Panc1 (cell line): ENCODE results near the gene PDE9A. TPM values are rescaled to one million over a fixed set of nuclear protein-coding genes. Genes with fewer than 3 reads are reported as not detected.

Experiments used
- ATAC-seq: fragments of 200-7000 bp; cut with Tn5 transposase; 2 replicates; pipeline ENCODE4 v1.9.1; 2020; ENCODE audit warnings: mild to moderate bottlenecking, moderate library complexity
- BruUV-seq: library from RNA; stranded (reverse); fragments of 400-500 nt; replicated peaks from 2 replicates; lab custom pipeline; 2021; lab: Mats Ljungman, UMichigan
- CTCF ChIA-PET: fragments of 300-600 bp; sonication (Branson Sonifier 250); formaldehyde crosslinking; loops from one replicate; lab custom pipeline; 2022; ENCODE audit warnings: antibody characterized with exemption; lab: Charles Lee
- POLR2A ChIA-PET: fragments of 300-600 bp; sonication (Branson Sonifier 250); formaldehyde crosslinking; loops from one replicate; lab custom pipeline; 2022; ENCODE audit warnings: antibody characterized with exemption; lab: Charles Lee
- DNase-seq: peaks from one replicate; pipeline ENCODE4 v3.0.0-alpha.2; 2010; ENCODE audit warnings: low read depth, low spot score
- H3K27ac ChIP-seq: 2 replicates; pipeline ENCODE4 v1.5.1; 2011; ENCODE audit warnings: mild to moderate bottlenecking, low read length, inconsistent platforms
- H3K27me3 ChIP-seq: fragments of 200-500 bp; sonication (Bioruptor generic); 2 replicates; pipeline ENCODE4 v1.6.0; 2014; ENCODE audit warnings: low read length, inconsistent platforms; ENCODE audit not compliant: control insufficient read depth, insufficient read depth
- H3K36me3 ChIP-seq: fragments of 200-500 bp; sonication (Bioruptor generic); 2 replicates; pipeline ENCODE4 v1.5.1; 2014; ENCODE audit warnings: inconsistent platforms, mild to moderate bottlenecking, low read length, moderate library complexity; ENCODE audit not compliant: control insufficient read depth, insufficient read depth
- H3K4me1 ChIP-seq: 2 replicates; pipeline ENCODE4 v1.5.1; 2011; ENCODE audit warnings: inconsistent platforms, mild to moderate bottlenecking, low read length, moderate library complexity; ENCODE audit not compliant: control insufficient read depth, insufficient read depth
- H3K4me3 ChIP-seq, 2 experiments: 2 replicates each; pipeline ENCODE4 v1.5.1; 2011 to 2012; ENCODE audit warnings: low read depth in 2 of 2, low read length in 2 of 2, mild to moderate bottlenecking in 2 of 2, inconsistent platforms in 1 of 2, moderate library complexity in 1 of 2
- H3K9me3 ChIP-seq: fragments of 200-500 bp; sonication (Bioruptor generic); 2 replicates; pipeline ENCODE4 v1.5.1; 2014; ENCODE audit warnings: low read depth, mild to moderate bottlenecking, inconsistent platforms, low read length, moderate library complexity; ENCODE audit not compliant: control insufficient read depth, insufficient read depth
- CTCF ChIP-seq: fragments of 450-650 bp; IDR thresholded peaks from 2 replicates; pipeline ENCODE4 v1.5.1; 2017; ENCODE audit warnings: mild to moderate bottlenecking
- POLR2AphosphoS5 ChIP-seq: IDR thresholded peaks from 2 replicates; pipeline ENCODE4 v1.6.1; 2012; ENCODE audit warnings: mild to moderate bottlenecking, low read depth, low read length, moderate library complexity
- REST ChIP-seq, 2 experiments: IDR thresholded peaks; 2 replicates each; pipeline ENCODE4 v1.6.1; 2011 to 2012; ENCODE audit warnings: low read depth in 2 of 2, control low read depth in 1 of 2, low read length in 1 of 2, mild to moderate bottlenecking in 1 of 2, moderate library complexity in 1 of 2; ENCODE audit not compliant: insufficient read depth in 1 of 2
- SIN3A ChIP-seq: IDR thresholded peaks from 2 replicates; pipeline ENCODE4 v1.6.1; 2012; ENCODE audit warnings: low read depth, mild to moderate bottlenecking, low read length, moderate library complexity, borderline replicate concordance; ENCODE audit not compliant: insufficient read depth
- TCF7L2 ChIP-seq: IDR thresholded peaks from 2 replicates; pipeline ENCODE4 v1.6.1; 2011; ENCODE audit warnings: mild to moderate bottlenecking, low read depth, low read length, inconsistent platforms
- in situ Hi-C: cut with HindIII; loops from 2 replicates; pipeline ENCODE4 v1.10.0; 2016; ENCODE audit warnings: low sequenced_read_pairs, low pct_unique_long_range_greater_than_20kb
- intact Hi-C: fragments of 100-400 bp; cut with micrococcal nuclease; formaldehyde crosslinking; loops from one replicate; pipeline ENCODE4 v1.10.0; 2022; ENCODE audit not compliant: unreplicated experiment
- total RNA-seq: library from RNA; stranded (reverse); gene quantifications from one replicate; pipeline ENCODE4 v1.2.1, GENCODE V29; 2021; ENCODE audit not compliant: unreplicated experiment

Gene PDE9A
- total RNA-seq, 1 experiment from 2014 or later, result 0.72 TPM

GRCh38 chr21:42794551-42794950, 141.1 kb downstream of the PDE9A start:
- CTCF ChIA-PET, result interaction anchor here (0.6 kb wide), 1 partner anchor 649 kb away, joined by 4 read pairs; no protein-coding TSS in a partner anchor
- intact Hi-C loops (no loop called here), in situ Hi-C loops (no loop called here)
- Histone ChIP-seq H3K9me3 (no peaks in the 10 kb centered on the region), H3K36me3 (no peaks in the 10 kb centered on the region), H3K27ac (no peak overlapping the region), H3K4me3 (no peak overlapping the region), H3K27me3 (no peaks in the 10 kb centered on the region), H3K4me1 (no peaks in the 10 kb centered on the region)
- TF ChIP-seq CTCF (no peak), REST (IDR thresholded peaks at IDR 0.05; ENCODE audit: insufficient read depth in 1 of 2, low read depth in 2 of 2, low read length in 1 of 2) (no peak), TCF7L2 (no peak), POLR2AphosphoS5 (no peak), SIN3A (no peak)
- BruUV-seq, result no TSS peak
- POLR2A ChIA-PET, result no interaction called here
- no peak for ATAC-seq
- no peak for DNase-seq

- in situ Hi-C loops (no loop called here), intact Hi-C loops (no loop called here)
These were observed 143.1 kb downstream of the PDE9A start for GRCh38 chr21:42796327-42797062.

More at GRCh38 chr21:42796327-42797062, 143.1 kb downstream of the PDE9A start:
- CTCF ChIA-PET, result interaction anchor here (0.6 kb wide), 1 partner anchor 40 kb away, joined by 3 read pairs; no protein-coding TSS in a partner anchor
- no peak for ATAC-seq
- TF ChIP-seq TCF7L2 (no peak), SIN3A (no peak), CTCF (no peak), POLR2AphosphoS5 (no peak), REST (IDR thresholded peaks at IDR 0.05; ENCODE audit: insufficient read depth in 1 of 2, low read depth in 2 of 2, low read length in 1 of 2) (no peak)
- H3K36me3 ChIP-seq, result no peaks in the 10 kb centered on the region
- no peak overlapping the region for H3K27ac ChIP-seq
- H3K4me1 ChIP-seq, result no peaks in the 10 kb centered on the region
- H3K27me3 ChIP-seq, result no peaks in the 10 kb centered on the region
- POLR2A ChIA-PET, result interaction anchor here (0.7 kb wide), 1 partner anchor 190 kb away, joined by 4 read pairs; no protein-coding TSS in a partner anchor
- no peak overlapping the region for H3K4me3 ChIP-seq
- BruUV-seq, result no TSS peak
- H3K9me3 ChIP-seq, result no peaks in the 10 kb centered on the region
- DNase-seq, result no peak
